Panc1 (cell line): ENCODE data around the gene DEAF1. TPM values are rescaled to one million over a fixed set of nuclear protein-coding genes. Genes with fewer than 3 reads are reported as not detected.

Source experiments
- ATAC-seq: fragments of 200-7000 bp; cut with Tn5 transposase; 2 replicates; pipeline ENCODE4 v1.9.1; 2020; ENCODE audit warnings: mild to moderate bottlenecking, moderate library complexity
- BruUV-seq: library from RNA; stranded (reverse); fragments of 400-500 nt; replicated peaks from 2 replicates; lab custom pipeline; 2021; lab: Mats Ljungman, UMichigan
- CTCF ChIA-PET: fragments of 300-600 bp; sonication (Branson Sonifier 250); formaldehyde crosslinking; loops from one replicate; lab custom pipeline; 2022; ENCODE audit warnings: antibody characterized with exemption; lab: Charles Lee
- POLR2A ChIA-PET: fragments of 300-600 bp; sonication (Branson Sonifier 250); formaldehyde crosslinking; loops from one replicate; lab custom pipeline; 2022; ENCODE audit warnings: antibody characterized with exemption; lab: Charles Lee
- DNase-seq: peaks from one replicate; pipeline ENCODE4 v3.0.0-alpha.2; 2010; ENCODE audit warnings: low read depth, low spot score
- H3K27ac ChIP-seq: 2 replicates; pipeline ENCODE4 v1.5.1; 2011; ENCODE audit warnings: mild to moderate bottlenecking, low read length, inconsistent platforms
- H3K27me3 ChIP-seq: fragments of 200-500 bp; sonication (Bioruptor generic); 2 replicates; pipeline ENCODE4 v1.6.0; 2014; ENCODE audit warnings: low read length, inconsistent platforms; ENCODE audit not compliant: control insufficient read depth, insufficient read depth
- H3K36me3 ChIP-seq: fragments of 200-500 bp; sonication (Bioruptor generic); 2 replicates; pipeline ENCODE4 v1.5.1; 2014; ENCODE audit warnings: inconsistent platforms, mild to moderate bottlenecking, low read length, moderate library complexity; ENCODE audit not compliant: control insufficient read depth, insufficient read depth
- H3K4me1 ChIP-seq: 2 replicates; pipeline ENCODE4 v1.5.1; 2011; ENCODE audit warnings: inconsistent platforms, mild to moderate bottlenecking, low read length, moderate library complexity; ENCODE audit not compliant: control insufficient read depth, insufficient read depth
- H3K4me3 ChIP-seq, 2 experiments: 2 replicates each; pipeline ENCODE4 v1.5.1; 2011 to 2012; ENCODE audit warnings: low read depth in 2 of 2, low read length in 2 of 2, mild to moderate bottlenecking in 2 of 2, inconsistent platforms in 1 of 2, moderate library complexity in 1 of 2
- H3K9me3 ChIP-seq: fragments of 200-500 bp; sonication (Bioruptor generic); 2 replicates; pipeline ENCODE4 v1.5.1; 2014; ENCODE audit warnings: low read depth, mild to moderate bottlenecking, inconsistent platforms, low read length, moderate library complexity; ENCODE audit not compliant: control insufficient read depth, insufficient read depth
- CTCF ChIP-seq: fragments of 450-650 bp; IDR thresholded peaks from 2 replicates; pipeline ENCODE4 v1.5.1; 2017; ENCODE audit warnings: mild to moderate bottlenecking
- POLR2AphosphoS5 ChIP-seq: IDR thresholded peaks from 2 replicates; pipeline ENCODE4 v1.6.1; 2012; ENCODE audit warnings: mild to moderate bottlenecking, low read depth, low read length, moderate library complexity
- REST ChIP-seq, 2 experiments: IDR thresholded peaks; 2 replicates each; pipeline ENCODE4 v1.6.1; 2011 to 2012; ENCODE audit warnings: low read depth in 2 of 2, control low read depth in 1 of 2, low read length in 1 of 2, mild to moderate bottlenecking in 1 of 2, moderate library complexity in 1 of 2; ENCODE audit not compliant: insufficient read depth in 1 of 2
- SIN3A ChIP-seq: IDR thresholded peaks from 2 replicates; pipeline ENCODE4 v1.6.1; 2012; ENCODE audit warnings: low read depth, mild to moderate bottlenecking, low read length, moderate library complexity, borderline replicate concordance; ENCODE audit not compliant: insufficient read depth
- TCF7L2 ChIP-seq: IDR thresholded peaks from 2 replicates; pipeline ENCODE4 v1.6.1; 2011; ENCODE audit warnings: mild to moderate bottlenecking, low read depth, low read length, inconsistent platforms
- in situ Hi-C: cut with HindIII; loops from 2 replicates; pipeline ENCODE4 v1.10.0; 2016; ENCODE audit warnings: low sequenced_read_pairs, low pct_unique_long_range_greater_than_20kb
- intact Hi-C: fragments of 100-400 bp; cut with micrococcal nuclease; formaldehyde crosslinking; loops from one replicate; pipeline ENCODE4 v1.10.0; 2022; ENCODE audit not compliant: unreplicated experiment
- total RNA-seq: library from RNA; stranded (reverse); gene quantifications from one replicate; pipeline ENCODE4 v1.2.1, GENCODE V29; 2021; ENCODE audit not compliant: unreplicated experiment

The DEAF1 gene
- total RNA-seq, 1 experiment from 2014 or later: 105 TPM

GRCh38 chr11:714436-714835, 19.4 kb upstream of the DEAF1 start:
- DNase-seq (no peak), ATAC-seq (no peak)
- intact Hi-C loops: no loop called here
- no TSS peak for BruUV-seq
- CTCF ChIA-PET: no interaction called here
- Histone ChIP-seq H3K27me3 (no peaks in the 10 kb centered on the region), H3K36me3 (no peaks in the 10 kb centered on the region), H3K4me3 (no peak overlapping the region), H3K27ac (no peak overlapping the region), H3K4me1 (peaks cover 23% of the 10 kb centered on the region), H3K9me3 (no peaks in the 10 kb centered on the region)
- POLR2A ChIA-PET: interaction anchor here (0.6 kb wide), 2 partner anchors 33 to 76 kb away, joined by 3 read pairs; no protein-coding TSS in a partner anchor
- TF ChIP-seq TCF7L2 (no peak), CTCF (no peak), SIN3A (no peak), POLR2AphosphoS5 (no peak), REST (IDR thresholded peaks at IDR 0.05; ENCODE audit: insufficient read depth in 1 of 2, low read depth in 2 of 2, low read length in 1 of 2) (no peak)
- in situ Hi-C loops: no loop called here

DNA sequence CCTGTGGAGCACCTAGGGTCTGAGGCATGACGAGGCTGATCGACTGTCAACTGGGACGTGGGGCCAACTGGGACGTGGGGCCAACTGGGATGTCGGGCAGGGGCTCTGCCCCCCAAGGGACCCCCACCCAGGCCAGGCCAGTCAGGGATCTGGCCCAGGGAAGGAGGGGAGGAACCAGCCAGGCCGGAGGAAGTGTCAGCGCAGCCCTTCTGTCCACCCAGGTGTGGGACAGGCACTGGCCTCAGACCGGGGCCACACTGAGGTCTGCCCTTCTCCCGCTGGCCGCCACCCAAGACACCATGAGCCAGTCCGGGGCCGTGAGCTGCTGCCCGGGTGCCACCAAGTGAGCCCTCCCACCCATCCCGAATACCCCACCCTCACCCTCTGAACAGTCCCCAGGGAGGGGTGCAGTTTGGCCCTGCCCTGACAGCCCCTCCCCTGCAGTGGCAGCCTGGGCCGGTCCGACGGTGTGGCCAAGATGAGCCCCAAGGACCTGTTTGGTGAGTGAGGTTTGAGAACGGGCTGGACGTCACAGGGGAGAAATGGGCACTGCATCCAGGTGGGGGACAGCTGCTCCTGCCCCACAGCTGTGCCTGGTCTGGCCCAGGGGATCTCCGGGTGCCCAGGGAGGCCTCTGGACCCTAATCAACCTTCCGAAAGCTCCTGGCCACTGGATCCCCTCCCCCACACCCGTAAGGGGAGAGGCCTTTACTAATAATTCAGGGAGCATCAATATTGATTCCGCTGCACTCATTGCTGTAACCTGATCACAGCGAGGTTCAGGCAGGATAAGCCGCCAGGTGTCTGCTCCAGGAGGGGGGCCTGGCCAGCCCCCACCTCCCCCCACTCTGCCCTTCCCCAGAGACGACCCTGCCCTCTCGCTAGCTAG, 14.3 kb upstream of the DEAF1 start:
- no peak for DNase-seq

More for the DNA sequence above, 14.3 kb upstream of the DEAF1 start:
- no peak overlapping the region for H3K4me3 ChIP-seq
- peak overlapping the region; percentile 56 for H3K27ac ChIP-seq
- H3K9me3 ChIP-seq: no peaks in the 10 kb centered on the region
- BruUV-seq: no TSS peak
- in situ Hi-C loops: no loop called here
- intact Hi-C loops: no loop called here
- ChIA-PET CTCF (no interaction called here), POLR2A (no interaction called here)
- no peaks in the 10 kb centered on the region for H3K27me3 ChIP-seq
- ATAC-seq: no peak
- H3K4me1 ChIP-seq: peaks cover 57% of the 10 kb centered on the region
- TF ChIP-seq SIN3A (no peak), POLR2AphosphoS5 (no peak), TCF7L2 (no peak), REST (IDR thresholded peaks at IDR 0.05; ENCODE audit: insufficient read depth in 1 of 2, low read depth in 2 of 2, low read length in 1 of 2) (no peak), CTCF (no peak)
- no peaks in the 10 kb centered on the region; the same call in 1 of the 2 replicates for H3K36me3 ChIP-seq
